T-helper 2 cell treated with Interferon-gamma antibody and Interleukin-4, amounts not matched to agents 5 μg/mL and 100 μg/mL, for 36 hours (primary cell): ENCODE results near the gene RASAL2.
A peak's percentile ranks its signal among the peaks of the same experiment; 100 is the strongest.

ENCODE experiments used
- DNase-seq: peaks from one replicate; pipeline ENCODE4 v3.0.0; 2021; ENCODE audit warnings: low spot score
- H3K27ac Mint-ChIP-seq: one replicate; pipeline ENCODE4 v1.8.0; 2021; ENCODE audit warnings: mild to moderate bottlenecking, mixed read lengths
- H3K27me3 Mint-ChIP-seq: one replicate; pipeline ENCODE4 v1.8.0; 2021; ENCODE audit warnings: low read depth, mixed read lengths
- H3K36me3 Mint-ChIP-seq: one replicate; pipeline ENCODE4 v1.8.0; 2021; ENCODE audit warnings: low read depth, mixed read lengths
- H3K4me1 Mint-ChIP-seq: one replicate; pipeline ENCODE4 v1.8.0; 2021; ENCODE audit warnings: low read depth, mixed read lengths
- H3K4me3 Mint-ChIP-seq: one replicate; pipeline ENCODE4 v1.8.0; 2022; ENCODE audit warnings: mild to moderate bottlenecking, moderate library complexity, mixed read lengths
- H3K9me3 Mint-ChIP-seq: one replicate; pipeline ENCODE4 v1.8.0; 2021; ENCODE audit warnings: mixed read lengths

RASAL2 gene

DNA sequence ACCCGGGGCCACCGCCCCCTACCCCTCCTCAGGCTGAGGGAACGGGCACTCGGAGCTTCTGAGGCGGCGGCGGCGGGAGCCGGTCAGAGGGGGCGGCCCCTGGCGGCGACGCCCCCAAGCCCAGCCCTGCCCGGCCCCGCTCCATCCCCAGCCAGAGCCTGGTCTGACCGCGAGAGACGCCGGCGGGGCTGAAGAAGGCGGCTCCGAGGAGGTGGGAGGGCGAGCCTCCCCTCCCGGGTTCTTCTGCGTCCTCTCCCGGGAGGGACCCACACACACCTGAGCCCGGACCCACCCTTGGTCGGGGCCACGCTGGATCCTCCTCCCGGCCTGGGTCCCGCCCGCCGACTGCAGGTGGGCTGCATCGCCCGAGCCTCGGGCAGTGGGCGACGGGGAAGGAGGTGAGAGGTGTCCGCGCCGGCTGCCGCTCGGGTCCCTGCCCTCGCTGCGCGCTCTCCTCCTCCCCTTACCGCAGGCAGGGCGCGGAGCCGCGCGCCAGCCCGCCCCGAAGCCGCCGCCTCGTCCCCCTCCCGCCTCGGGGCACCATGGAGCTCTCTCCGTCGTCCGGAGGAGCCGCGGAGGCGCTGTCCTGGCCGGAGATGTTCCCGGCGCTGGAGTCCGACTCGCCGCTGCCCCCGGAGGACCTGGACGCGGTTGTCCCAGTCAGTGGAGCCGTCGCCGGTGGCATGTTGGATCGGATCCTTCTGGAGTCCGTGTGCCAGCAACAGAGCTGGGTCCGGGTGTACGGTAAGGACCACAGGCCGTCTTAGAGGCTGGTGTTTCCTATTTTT, at the start of gene RASAL2:
RASAL2 (plus strand) TSS at position 154 of the 788 bp plus-strand sequence; CDS start at position 543, 389 bp downstream.
- no peak within 1 kb of the TSS for H3K27ac Mint-ChIP-seq

DNA sequence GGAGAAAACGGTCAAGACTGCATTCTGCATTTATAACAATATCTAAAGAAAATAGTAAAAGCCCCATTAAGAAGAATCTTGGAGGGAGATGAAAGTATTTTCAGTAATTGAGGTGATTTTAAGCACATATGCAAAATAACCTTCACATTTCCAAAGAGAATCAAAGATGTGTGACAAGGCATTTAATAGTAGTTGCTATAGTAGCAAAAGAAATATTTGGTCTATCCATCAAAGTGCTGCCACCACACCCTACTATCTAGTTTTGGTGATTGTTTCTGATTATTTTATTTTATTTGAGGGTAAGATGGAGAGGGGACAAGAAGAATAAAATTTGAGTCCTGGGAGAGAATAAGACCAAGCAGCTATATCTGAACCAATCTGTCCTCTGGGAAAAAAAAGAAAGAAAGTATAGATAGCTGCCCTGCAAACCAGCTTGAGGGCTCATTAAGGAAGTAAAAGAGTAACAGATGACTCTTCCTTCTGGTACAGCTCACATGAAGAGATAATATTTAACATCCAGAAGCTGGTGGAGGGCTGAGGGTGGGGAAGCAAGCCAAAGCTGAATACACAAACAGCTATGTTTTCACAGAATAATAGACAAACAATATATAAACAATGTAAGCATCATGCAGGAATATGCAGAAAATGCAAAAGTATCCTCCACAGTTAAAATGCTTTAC, 47.2 kb upstream of the RASAL2 start:
- H3K9me3 Mint-ChIP-seq: no peaks in the 10 kb centered on the region
- no peak overlapping the region for H3K4me3 Mint-ChIP-seq
- no peaks in the 10 kb centered on the region for H3K27me3 Mint-ChIP-seq
- no peaks in the 10 kb centered on the region for H3K4me1 Mint-ChIP-seq
- H3K36me3 Mint-ChIP-seq: no peaks in the 10 kb centered on the region
- DNase-seq: no peak
- H3K27ac Mint-ChIP-seq: no peak overlapping the region

More for the DNA sequence above, at the start of gene RASAL2:
- peaks cover 9% of the 10 kb centered on the region for H3K9me3 Mint-ChIP-seq
- H3K27me3 Mint-ChIP-seq: peaks cover 42% of the 10 kb centered on the region
- DNase-seq: peak; percentile 4
- H3K4me1 Mint-ChIP-seq: peaks cover 11% of the 10 kb centered on the region
- no peaks in the 10 kb centered on the region for H3K36me3 Mint-ChIP-seq
- H3K4me3 Mint-ChIP-seq: peak within 1 kb of the TSS; percentile 61

DNA sequence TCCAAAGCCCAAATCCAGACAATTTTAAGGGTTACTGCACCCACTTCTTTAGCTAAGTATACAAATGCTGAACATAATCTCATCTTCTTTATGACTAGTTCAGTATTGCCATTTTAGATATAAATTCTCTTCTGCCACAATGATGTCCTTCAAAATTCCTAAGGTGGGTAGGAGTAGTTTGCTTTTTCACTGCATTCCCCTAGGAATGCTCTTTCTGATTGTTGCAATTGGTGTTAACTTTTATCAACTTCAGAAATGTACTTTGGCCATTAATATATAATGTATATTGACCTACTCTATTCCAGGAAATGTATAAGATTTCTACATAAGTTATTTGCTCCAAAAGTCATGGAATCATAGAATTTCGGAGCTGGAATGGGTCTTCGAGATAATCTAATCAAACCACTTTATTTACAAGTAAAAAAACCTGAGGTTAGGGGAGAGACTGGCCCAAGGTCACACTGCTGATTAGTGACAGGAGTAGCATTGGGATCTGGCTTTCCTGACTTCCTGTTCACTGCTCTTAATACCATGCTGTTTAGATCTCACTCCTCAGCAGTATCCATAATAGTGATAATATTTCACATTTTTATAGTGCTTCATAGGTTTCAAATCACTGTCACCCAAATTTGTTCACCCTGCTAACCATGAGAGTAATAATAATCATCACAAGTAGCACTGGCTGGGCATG, 46.4 kb upstream of the RASAL2 start:
- no peak for DNase-seq
- Mint-ChIP-seq H3K27ac (no peak overlapping the region), H3K9me3 (no peaks in the 10 kb centered on the region), H3K27me3 (no peaks in the 10 kb centered on the region), H3K4me3 (no peak overlapping the region), H3K4me1 (no peaks in the 10 kb centered on the region), H3K36me3 (no peaks in the 10 kb centered on the region)

DNA sequence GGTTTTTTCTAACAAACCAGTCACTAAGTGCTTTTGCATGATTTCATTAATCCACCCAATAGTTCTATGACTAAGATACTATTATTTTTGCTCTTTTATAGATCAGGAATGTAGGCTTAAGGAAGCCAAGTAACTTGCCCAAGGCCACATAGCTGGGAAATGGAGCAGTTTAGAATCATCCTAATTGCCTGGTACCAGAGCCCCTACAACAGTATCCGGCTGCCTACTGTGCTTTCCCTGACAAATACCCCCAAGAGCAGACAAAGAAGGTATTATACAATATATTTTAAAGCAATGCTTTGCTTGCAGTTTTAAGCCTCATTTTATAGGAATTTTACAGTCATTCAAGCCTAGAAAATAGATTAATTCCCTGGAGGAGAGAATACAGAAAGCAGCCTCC, 45.5 kb upstream of the RASAL2 start:
- Mint-ChIP-seq H3K4me3 (no peak overlapping the region), H3K4me1 (no peaks in the 10 kb centered on the region), H3K27me3 (no peaks in the 10 kb centered on the region), H3K36me3 (no peaks in the 10 kb centered on the region), H3K9me3 (no peaks in the 10 kb centered on the region), H3K27ac (no peak overlapping the region)
- no peak for DNase-seq

DNA sequence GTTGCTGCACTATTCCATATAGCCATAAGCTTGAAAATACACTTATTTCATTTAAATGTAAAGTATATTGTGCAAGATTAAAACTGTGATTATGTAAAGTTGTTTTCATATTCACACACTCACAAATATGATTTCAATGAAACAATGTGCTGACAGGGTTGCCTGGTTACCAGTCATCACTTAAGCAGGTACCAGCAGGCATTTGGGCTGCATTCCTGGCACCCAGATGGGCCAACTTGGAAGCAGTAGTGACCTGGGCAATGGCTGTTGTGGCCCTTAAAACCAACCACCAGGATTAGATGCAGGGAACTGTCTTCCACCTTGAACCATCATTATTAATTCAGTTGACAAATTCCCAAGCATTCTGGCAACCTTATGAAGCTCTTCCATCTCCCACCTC, 45.0 kb upstream of the RASAL2 start:
- no peaks in the 10 kb centered on the region for H3K27me3 Mint-ChIP-seq
- no peaks in the 10 kb centered on the region for H3K4me1 Mint-ChIP-seq
- H3K27ac Mint-ChIP-seq: no peak overlapping the region
- H3K9me3 Mint-ChIP-seq: no peaks in the 10 kb centered on the region
- H3K36me3 Mint-ChIP-seq: no peaks in the 10 kb centered on the region
- H3K4me3 Mint-ChIP-seq: no peak overlapping the region
- DNase-seq: no peak

DNA sequence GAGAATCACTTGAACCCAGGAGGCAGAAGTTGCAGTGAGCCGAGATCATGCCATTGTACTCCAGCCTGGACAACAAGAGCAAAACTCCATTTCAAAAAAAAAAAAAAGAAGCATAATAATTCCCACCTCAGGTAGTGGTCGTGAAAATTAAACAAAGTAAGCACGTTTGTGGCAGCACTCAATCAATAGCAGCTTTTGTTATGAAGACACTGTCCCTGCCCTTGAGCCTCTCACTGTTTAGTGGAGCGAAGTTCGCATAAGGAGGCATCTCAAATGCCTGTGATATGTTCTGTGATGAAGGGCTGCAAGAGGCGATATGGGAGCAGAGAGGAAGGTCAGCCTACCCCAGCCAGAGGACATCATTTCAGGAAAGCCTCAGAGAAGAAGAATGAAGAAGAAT, 43.8 kb upstream of the RASAL2 start:
- Mint-ChIP-seq H3K36me3 (no peaks in the 10 kb centered on the region), H3K4me3 (no peak overlapping the region), H3K9me3 (no peaks in the 10 kb centered on the region), H3K27me3 (no peaks in the 10 kb centered on the region), H3K27ac (no peak overlapping the region), H3K4me1 (no peaks in the 10 kb centered on the region)
- DNase-seq: no peak

DNA sequence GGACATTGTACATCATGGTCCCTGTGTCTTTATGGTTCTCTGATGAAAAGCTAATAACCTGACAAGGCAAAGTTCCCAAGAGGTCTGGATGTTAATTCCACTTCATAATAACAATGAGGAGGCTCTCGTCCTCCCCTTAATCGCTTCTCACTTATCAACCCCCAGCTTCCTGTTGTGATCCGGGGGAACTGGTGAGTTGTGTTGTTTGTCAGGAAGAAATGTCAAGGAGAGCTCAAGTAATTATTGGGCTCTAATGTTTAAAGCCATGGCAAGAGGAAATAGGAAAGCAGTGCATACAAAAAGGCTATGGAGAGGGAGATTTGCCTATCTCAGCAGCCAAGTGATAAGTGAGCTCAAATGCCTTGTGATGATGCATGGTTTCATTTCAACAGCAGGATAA, 42.8 kb upstream of the RASAL2 start:
- no peak overlapping the region for H3K4me3 Mint-ChIP-seq
- no peaks in the 10 kb centered on the region for H3K36me3 Mint-ChIP-seq
- no peaks in the 10 kb centered on the region for H3K4me1 Mint-ChIP-seq
- H3K9me3 Mint-ChIP-seq: no peaks in the 10 kb centered on the region
- H3K27ac Mint-ChIP-seq: no peak overlapping the region
- H3K27me3 Mint-ChIP-seq: no peaks in the 10 kb centered on the region
- DNase-seq: no peak

DNA sequence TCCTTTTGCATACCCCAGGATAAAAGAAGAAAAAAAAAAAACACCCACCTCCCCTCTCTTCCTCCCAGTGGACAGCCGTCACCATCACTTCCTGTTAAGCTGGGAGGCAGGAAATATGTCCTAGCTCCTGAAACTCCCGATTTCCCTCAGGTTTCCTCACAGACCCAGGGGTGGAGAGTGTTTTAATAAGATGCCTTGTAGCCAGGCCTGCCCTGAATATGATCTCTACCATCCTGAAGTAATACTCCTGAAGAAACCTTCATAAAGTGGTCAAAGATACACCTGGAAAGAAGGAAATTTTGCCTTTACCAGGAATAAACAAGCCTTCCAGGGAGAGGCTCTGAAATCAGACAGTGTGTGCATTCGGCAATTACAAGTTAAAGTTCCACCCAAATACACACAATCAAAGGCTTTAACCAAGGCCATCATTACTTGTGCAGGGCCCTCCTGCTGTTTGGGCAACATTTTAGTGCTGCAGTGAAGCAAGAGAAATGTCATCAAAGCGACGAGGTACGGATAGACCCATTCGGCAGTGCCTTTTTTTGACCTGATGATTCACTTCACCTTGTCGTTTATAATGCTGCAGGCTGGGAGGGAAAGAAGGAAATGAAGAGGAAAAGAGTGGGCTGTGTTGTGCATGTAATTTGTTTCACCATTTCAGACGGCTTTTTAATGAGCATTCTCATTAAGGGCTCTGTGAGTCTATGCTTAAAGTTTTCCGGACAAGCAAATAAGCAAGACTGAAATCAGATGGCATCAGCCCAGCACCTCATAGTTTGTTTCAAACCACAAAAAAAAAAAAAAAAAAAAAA, 41.0 kb upstream of the RASAL2 start:
- H3K36me3 Mint-ChIP-seq: no peaks in the 10 kb centered on the region
- H3K27ac Mint-ChIP-seq: no peak overlapping the region
- H3K4me1 Mint-ChIP-seq: no peaks in the 10 kb centered on the region

DNA sequence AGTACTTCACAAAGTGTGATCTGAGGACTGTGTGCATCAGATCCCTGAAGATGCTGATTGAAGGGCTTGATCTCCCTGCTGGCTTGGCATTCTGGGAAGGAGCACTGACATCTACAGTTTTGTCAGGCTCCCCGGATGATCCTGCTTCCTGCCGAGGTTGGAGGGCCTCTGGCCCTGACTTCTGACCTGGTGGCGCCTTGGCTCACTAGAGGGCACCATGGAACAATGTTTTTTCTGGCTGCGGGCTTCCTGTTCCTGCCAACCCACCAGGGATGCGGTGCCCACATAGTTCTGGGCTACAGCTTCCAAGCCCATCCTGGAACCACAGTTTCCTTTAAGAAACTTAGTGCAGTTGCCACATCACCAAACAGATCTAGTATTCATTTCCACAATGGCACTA, 38.8 kb upstream of the RASAL2 start:
- H3K27me3 Mint-ChIP-seq: no peaks in the 10 kb centered on the region
- H3K36me3 Mint-ChIP-seq: no peaks in the 10 kb centered on the region
- H3K27ac Mint-ChIP-seq: peak overlapping the region; percentile 16
- DNase-seq: no peak
- no peaks in the 10 kb centered on the region for H3K4me1 Mint-ChIP-seq
- H3K4me3 Mint-ChIP-seq: no peak overlapping the region
- H3K9me3 Mint-ChIP-seq: no peaks in the 10 kb centered on the region

More for the DNA sequence above, 41.0 kb upstream of the RASAL2 start:
- Mint-ChIP-seq H3K4me3 (no peak overlapping the region), H3K9me3 (no peaks in the 10 kb centered on the region), H3K27me3 (no peaks in the 10 kb centered on the region)
- no peak for DNase-seq

DNA sequence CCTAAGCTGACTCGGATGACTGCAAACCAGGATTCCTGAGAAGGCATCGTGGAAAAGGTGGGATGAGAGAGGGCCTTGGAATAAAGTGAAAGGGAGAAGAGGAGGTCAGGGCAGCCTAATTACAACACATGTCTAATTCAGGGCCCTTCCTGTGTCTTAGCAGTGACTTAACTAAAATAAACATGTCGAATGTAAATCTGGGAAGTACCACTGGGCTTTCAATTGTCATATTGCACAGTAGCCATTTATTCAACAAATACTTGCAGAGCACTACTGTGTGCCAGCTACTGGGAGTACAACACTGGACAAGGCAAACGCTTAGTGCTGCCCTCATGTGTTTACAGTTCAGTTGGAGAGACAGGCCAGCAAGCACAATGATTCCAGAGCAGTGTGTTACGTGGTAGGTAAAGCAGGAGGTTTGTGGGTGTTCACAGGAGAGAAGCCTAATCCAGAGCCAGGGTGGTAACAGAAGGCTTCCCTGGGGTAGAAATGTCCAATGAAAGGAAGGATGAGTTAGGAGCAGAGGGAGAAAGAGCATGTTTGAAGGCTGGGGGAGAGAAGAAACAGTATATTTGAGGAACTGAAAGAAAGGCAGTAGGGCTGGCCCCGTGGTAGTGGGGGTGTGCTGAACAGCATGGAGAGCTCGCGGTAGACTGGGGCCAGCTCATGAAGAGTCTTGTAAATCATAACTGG, 38.0 kb upstream of the RASAL2 start:
- no peaks in the 10 kb centered on the region for H3K36me3 Mint-ChIP-seq
- H3K9me3 Mint-ChIP-seq: no peaks in the 10 kb centered on the region
- H3K27ac Mint-ChIP-seq: no peak overlapping the region
- no peak overlapping the region for H3K4me3 Mint-ChIP-seq
- H3K27me3 Mint-ChIP-seq: no peaks in the 10 kb centered on the region
- no peak for DNase-seq
- no peaks in the 10 kb centered on the region for H3K4me1 Mint-ChIP-seq

DNA sequence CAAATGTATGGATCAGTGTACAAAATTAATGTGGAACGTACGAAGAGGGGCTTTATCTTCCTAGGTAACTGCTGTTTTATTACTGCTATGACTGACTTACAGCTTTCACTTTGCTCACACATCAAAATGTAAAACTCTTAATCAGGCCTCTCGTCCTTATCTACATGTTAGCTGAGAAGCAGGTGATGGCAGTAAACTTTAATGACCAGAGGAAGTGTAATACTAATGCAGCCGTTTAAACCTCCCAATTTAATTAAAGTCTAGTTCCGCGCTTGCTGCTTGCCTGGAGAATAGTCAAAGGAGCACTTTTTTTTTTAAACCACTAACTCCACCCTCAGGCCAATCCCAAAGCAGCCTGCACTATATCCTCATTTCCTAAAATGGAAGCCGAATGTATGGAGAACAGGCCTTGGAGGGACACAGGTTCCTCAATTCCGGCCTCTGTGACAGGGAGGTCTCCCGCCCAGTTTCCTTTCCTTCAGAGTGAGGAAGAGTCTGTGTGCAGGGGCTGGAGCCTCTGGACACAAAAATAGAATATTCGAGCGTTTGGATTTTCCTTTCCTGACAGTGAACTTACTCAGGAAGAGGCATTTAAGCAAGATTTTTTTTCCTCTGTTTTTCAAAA, 36.7 kb upstream of the RASAL2 start:
- Mint-ChIP-seq H3K9me3 (no peaks in the 10 kb centered on the region), H3K4me1 (no peaks in the 10 kb centered on the region), H3K27me3 (no peaks in the 10 kb centered on the region), H3K36me3 (no peaks in the 10 kb centered on the region), H3K4me3 (no peak overlapping the region), H3K27ac (no peak overlapping the region)
- no peak for DNase-seq

DNA sequence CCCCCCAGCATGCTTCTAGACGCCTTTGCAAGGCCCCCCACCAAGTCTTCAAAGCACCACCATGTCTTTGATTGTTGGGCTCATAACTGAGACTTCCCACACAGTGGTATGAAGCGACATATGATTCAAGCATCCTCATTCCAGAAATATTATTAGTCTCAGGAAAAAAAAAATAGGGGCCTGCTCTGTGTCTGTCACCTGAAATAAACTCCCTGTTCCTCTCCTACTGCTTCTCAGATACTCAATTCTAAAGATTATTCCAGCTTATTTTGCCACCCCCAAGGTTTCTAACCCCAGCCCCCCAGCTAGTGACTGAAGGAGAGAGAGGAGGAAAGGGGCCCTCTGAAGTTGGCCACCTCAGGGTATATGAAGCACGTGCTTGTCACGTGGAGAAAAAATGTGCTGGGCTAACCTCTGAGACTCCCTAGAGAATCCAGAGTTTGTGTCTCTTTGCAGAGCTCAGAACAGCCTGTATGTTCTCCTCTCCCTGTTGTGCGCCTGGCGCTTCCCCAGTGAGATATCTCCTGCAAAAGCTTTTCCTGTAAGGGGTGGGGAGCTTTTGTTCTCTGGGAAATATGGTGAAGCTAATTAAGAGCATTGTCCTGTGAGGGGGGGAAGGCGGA, 35.9 kb upstream of the RASAL2 start:
- H3K27ac Mint-ChIP-seq: no peak overlapping the region
- no peaks in the 10 kb centered on the region for H3K4me1 Mint-ChIP-seq
- H3K36me3 Mint-ChIP-seq: no peaks in the 10 kb centered on the region

More for the DNA sequence above, 35.9 kb upstream of the RASAL2 start:
- no peaks in the 10 kb centered on the region for H3K9me3 Mint-ChIP-seq
- no peak overlapping the region for H3K4me3 Mint-ChIP-seq
- H3K27me3 Mint-ChIP-seq: no peaks in the 10 kb centered on the region
- DNase-seq: no peak
